ENCODE results near the gene TRMT5.

TRMT5 gene, protein sequence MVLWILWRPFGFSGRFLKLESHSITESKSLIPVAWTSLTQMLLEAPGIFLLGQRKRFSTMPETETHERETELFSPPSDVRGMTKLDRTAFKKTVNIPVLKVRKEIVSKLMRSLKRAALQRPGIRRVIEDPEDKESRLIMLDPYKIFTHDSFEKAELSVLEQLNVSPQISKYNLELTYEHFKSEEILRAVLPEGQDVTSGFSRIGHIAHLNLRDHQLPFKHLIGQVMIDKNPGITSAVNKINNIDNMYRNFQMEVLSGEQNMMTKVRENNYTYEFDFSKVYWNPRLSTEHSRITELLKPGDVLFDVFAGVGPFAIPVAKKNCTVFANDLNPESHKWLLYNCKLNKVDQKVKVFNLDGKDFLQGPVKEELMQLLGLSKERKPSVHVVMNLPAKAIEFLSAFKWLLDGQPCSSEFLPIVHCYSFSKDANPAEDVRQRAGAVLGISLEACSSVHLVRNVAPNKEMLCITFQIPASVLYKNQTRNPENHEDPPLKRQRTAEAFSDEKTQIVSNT

DNA sequence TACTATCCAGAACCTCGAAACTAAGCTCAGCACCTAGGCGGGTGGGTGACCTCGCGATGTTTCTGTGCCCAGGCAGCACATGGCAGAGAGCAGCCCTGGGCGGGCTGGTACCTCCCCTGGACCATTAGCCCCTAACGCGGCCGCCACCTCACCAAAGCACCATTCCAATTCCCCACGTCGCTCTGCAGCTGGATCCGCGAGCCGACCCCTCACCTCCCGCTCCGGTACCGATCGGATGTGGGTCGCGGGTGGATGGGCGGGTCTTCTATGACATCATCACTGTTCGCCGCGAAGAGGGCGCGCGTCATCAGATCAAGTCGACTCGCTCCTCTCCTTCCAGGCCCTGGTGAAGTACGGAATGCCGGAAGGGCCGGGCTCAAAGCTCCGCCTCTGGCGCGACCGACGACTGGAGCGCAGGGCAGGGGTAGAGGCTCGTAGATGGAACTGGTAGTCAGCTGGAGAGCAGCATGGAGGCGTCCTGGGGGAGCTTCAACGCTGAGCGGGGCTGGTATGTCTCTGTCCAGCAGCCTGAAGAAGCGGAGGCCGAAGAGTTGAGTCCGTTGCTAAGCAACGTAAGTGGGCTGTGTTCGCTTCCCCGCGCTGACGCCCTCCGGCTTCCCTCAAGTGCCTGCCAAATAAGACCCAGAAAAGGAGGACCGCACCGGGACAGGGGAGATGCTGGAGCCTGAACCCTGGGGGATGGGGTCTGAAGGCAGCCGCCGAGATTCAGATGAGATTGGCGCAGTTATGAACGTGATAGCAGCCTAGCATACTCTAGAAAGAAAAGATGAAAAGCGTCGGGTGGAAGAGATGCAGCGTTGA lies at the start of gene TRMT5, which contains the start of gene SLC38A6:
TRMT5 (minus strand) TSS at position 269 of the 822 bp plus-strand sequence; CDS start at position 163, 106 bp downstream.
SLC38A6 (plus strand) TSS at position 435 of the 822 bp plus-strand sequence; CDS start at position 468, 33 bp downstream.
- peak; percentile 93 for DNase-seq (ENCODE audit: low read depth)

- no peak for DNase-seq (ENCODE audit: low read depth)
Measured at GRCh38 chr14:61026526-61026925, 45.6 kb upstream of the TRMT5 start.

DNA sequence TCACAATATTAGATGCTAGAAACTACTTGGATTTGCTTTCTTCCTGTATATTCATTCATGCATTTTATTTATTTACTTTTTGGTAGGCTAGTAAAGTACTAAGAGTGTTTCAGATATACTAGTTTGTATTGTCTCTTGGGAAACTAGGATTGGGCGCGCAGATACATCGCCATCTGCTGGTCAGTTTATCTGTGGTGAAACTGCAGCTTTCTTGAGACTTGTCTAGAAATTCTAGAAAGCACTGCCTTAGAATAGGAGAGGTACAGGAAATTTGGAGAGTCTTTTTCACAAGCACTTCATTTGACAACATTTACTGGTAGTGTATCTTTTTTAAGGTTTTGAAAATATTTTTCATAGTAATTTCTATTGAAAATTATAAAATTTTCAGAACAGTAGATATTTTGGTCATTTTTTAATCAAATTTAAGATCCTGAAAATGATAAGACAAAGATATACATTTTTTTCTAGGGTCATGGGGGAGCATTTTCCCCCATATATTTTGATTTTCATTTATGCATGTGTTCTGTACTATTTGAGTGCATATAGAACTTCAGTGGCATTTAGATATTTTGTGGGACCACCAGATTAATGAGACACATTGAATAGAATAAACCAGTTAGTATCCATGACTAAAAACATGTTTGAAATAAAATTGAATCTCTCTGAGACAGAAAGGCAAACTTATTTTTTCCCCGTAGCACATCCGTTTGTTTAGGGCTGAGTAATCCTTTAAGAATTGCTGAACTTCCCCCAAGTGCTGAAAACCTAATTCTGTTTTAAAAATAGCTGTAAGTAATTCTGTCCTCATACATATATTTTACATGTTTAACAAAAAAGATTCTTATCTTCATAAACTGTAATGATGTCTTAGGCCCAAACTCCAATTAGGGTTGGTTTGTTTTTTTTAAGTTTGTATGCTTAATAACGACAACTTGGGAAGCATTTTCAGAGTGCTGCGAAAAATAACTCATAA lies 44.7 kb upstream of the TRMT5 start:
- peak; percentile 47 for DNase-seq (ENCODE audit: low read depth)

- no peak for DNase-seq (ENCODE audit: low read depth)
Measured at GRCh38 chr14:61019537-61019936, 38.7 kb upstream of the TRMT5 start.

DNA sequence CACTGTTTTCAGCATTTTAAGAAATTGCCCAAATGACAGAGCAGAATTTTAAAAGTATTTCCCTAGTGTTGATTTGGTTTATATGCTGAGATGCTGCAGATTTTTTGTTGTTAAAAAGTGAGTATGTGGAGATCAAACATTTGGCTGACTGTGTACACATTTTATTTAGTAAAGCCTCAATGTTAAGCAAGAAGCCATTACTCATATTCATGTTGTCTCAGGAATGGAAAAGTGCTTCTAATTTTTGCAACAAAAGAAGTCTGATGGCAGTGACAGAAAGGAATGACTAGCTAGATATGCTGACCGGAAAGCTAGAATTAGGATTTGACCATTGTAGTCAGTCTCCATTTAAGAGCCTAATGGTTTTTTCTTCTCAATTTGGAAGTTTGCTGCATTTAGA lies 22.7 kb upstream of the TRMT5 start:
- DNase-seq (ENCODE audit: low read depth): no peak

DNA sequence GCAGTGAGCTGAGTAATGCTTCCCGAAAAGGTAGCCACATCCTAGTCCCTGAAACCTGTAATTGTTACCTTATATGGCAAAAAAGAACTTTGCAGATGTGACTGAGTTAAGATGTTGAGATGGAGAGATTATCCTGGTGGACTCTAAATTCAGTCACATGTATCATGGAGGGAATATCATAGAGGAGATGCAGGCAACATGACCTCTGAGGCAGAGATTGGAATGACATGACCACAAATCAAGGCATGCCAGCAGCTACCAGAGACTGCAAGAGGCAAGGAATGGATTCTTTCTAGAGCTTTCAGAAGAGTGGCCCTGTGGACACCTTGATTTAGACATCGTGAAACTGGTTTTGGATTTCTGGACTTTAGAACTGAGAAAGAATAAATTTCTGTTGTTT lies 18.7 kb upstream of the TRMT5 start:
- no peak for DNase-seq (ENCODE audit: low read depth)

DNA sequence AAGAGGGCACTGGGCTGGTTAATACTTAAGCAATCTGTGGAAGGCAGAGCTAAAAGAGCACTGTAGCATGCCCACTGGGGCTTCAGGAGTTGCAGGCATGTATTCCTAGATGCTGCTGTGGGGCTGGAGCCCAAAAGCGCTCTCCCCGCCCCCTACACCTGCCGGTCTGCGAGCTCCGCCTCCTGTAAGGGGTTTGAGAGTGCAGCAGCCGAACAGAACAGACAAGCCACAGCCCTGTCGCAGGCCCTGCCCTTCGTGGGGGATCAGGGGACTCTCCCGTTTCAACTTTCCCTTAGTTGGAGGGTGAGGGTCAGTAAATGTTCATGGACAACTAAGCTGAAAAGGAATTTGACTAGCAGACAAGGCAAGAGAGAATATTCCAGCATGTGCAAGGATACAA lies 17.7 kb upstream of the TRMT5 start:
- no peak for DNase-seq (ENCODE audit: low read depth)

GRCh38 chr14:60989599-60989998 lies 8.7 kb upstream of the TRMT5 start:
- no peak for DNase-seq (ENCODE audit: low read depth)

- DNase-seq (ENCODE audit: low read depth): no peak
Measured at GRCh38 chr14:60986500-60986899, 5.6 kb upstream of the TRMT5 start.

- DNase-seq (ENCODE audit: low read depth): no peak
Measured at GRCh38 chr14:60984196-60984595, 3.3 kb upstream of the TRMT5 start.

DNA sequence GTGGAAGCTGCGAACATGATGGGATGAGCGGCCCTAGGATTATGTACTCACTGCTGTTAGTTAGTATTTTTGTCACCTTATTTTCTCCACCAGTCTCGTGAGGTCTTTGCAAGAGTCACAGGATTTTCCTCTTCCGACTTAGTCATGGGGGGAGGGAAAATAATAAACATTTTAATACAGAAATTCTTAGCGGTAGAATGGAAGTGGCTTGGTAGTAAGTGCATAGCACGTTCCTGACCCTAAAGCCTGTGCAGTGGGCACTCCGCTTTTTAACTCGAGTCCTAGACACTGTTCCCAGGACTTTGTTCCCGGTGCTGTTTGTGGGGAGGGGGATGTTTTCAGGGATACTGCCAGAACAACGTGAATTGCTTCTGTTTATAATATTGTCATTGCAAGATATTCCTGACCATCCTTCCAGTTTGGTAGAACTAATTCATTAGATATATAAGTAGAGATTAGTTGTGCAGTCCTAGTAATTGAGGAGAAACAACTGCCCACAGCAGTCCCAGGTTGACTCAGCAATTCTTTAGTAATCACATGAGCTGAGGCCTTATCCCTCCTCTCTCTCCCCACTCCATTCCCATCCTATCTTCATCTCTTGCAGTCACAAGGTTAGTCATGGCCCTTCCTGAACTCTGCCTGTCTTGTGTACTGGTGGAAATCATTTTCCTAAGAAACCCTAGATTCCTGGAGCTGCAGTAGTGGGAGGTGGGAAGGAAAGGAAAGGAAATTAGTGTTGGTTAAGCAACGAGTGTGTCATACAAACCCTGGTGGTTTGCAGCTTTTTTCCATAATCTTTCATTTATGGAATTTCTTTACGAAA lies 965 bp upstream of the TRMT5 start:
- DNase-seq (ENCODE audit: low read depth): peak; percentile 48

- no peak for DNase-seq (ENCODE audit: low read depth)
Measured at GRCh38 chr14:60977847-60978246, 3.0 kb downstream of the TRMT5 start.

GRCh38 chr14:60975551-60975950 lies 5.3 kb downstream of the TRMT5 start:
- no peak for DNase-seq (ENCODE audit: low read depth)

GRCh38 chr14:60974090-60974651 lies 6.7 kb downstream of the TRMT5 start:
- no peak for DNase-seq (ENCODE audit: low read depth)

DNA sequence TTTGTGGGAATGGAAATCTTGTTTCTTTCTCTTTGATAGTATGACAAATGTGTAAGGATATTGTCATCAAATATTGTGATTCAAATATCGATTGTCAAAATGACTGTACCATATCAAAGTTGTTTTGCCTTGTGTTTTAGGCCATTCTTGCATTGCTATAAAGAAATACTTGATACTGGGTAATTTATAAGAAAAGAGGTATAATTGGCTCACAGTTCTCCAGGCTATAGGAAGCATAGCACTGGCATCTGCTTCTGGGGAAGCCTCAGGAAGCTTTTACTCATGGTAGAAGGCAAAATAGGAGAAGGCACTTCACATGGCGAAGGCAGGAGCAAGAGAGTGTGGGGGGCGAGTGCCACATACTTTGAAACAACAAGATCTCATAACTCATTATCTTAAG lies 7.8 kb downstream of the TRMT5 start:
- no peak for DNase-seq (ENCODE audit: low read depth)

GRCh38 chr14:60972295-60972694 lies 8.6 kb downstream of the TRMT5 start:
- DNase-seq (ENCODE audit: low read depth): no peak

DNA sequence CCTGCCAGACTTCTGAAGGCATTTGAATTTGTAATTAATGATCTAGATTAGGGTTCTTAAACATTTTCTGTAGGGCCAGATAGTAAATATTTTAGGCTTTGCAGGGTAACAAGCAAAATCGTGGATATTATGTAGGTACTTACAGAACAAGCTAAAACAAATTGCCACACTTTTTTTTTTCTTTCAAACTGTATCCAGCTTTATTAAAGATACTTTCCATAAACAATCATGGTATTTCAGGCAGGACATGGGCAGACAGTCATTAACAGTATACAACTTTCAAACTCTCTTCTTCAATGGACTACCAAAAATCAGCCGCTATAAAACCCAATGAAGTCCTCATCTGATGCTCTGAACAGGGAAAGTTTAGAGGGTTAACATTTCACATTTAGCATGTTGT lies 9.6 kb downstream of the TRMT5 start:
- DNase-seq (ENCODE audit: low read depth): no peak

DNA sequence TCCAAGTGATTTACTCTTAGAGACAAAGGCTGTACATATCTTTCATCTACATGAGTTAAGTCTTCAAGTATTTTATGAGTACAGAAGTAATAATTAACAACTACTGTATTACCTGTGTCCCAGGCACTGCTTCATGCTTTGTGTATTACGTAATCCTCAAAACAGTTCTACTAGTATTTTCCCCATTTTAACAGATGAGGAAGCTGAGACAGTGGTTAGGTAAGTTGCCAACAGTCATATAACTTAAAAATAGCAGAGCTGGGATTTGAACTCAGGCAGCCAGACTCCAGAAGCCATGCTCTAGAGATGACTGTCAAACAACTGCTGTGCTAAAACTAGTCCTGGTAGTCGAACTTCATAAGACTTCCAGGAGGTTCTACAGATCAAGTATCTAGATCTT lies 10.7 kb downstream of the TRMT5 start:
- DNase-seq (ENCODE audit: low read depth): no peak

GRCh38 chr14:60968671-60969070 lies 12.2 kb downstream of the TRMT5 start:
- no peak for DNase-seq (ENCODE audit: low read depth)

GRCh38 chr14:60968099-60968498 lies 12.8 kb downstream of the TRMT5 start:
- DNase-seq (ENCODE audit: low read depth): no peak

All from GM04504 (cell line).